ENCODE data around the gene PTPRE. TPM values are rescaled to one million over a fixed set of nuclear protein-coding genes. Genes with fewer than 3 reads are reported as not detected.

The PTPRE gene
- total and polyA plus RNA-seq, 2 of the 4 experiments (the other 2 are of a cell fraction): 0.34 to 0.54 TPM

DNA sequence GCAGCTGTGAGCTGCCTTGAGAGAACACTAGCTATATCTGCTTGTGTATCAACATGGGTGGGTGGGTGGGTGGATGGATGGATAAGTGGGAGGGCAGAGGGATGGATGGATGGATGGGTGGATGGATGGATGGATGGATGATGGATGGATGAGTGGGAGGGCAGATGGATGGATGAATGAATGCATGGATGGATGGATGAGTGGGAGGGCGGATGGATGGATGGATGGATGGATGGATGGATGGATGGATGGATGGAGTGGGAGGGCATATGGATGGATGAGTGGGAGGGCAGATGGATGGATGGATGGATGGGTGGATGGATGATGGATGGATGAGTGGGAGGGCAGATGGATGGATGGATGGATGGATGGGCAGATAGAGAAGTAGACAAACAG is 143.2 kb downstream of the PTPRE start:
- H2BK20ac ChIP-seq (ENCODE audit: low read depth, low read length): no peak overlapping the region
- ChIA-PET POLR2A (ENCODE audit: unreplicated experiment) (no interaction called here), CTCF (no interaction called here)
- no peak overlapping the region for H2AK5ac ChIP-seq (ENCODE audit: low read depth, low read length)
- dilution Hi-C loops (cut with HindIII; ENCODE audit: low sequenced_read_pairs, unreplicated experiment) (no loop called here), intact Hi-C loops (cut with micrococcal nuclease) (no loop called here), in situ Hi-C loops (cut with MboI; ENCODE audit: low sequenced_read_pairs) (no loop called here)
- H3K9me1 ChIP-seq (ENCODE audit: insufficient read depth, low read length): no peaks in the 10 kb centered on the region
- H3K27me3 ChIP-seq (ENCODE audit: control insufficient read depth, insufficient read depth, low read length): no peaks in the 10 kb centered on the region
- H3K79me1 ChIP-seq (ENCODE audit: low read depth in 1 of 2, low read length in 2 of 2): no peaks in the 10 kb centered on the region
- no peak overlapping the region for H3K4me3 ChIP-seq (ENCODE audit: insufficient read depth, low read depth, low read length)
- H4K5ac ChIP-seq (ENCODE audit: low read depth, low read length): no peak overlapping the region
- no peak overlapping the region for H3K27ac ChIP-seq (ENCODE audit: insufficient read depth, low read length)
- TF ChIP-seq POLR2A (IDR thresholded peaks at IDR 0.05; ENCODE audit: low read depth, low read length): no peak
- TF ChIP-seq SMC3 (IDR thresholded peaks at IDR 0.05; ENCODE audit: low read depth, low read length): no peak
- TF ChIP-seq, protein P1, sequence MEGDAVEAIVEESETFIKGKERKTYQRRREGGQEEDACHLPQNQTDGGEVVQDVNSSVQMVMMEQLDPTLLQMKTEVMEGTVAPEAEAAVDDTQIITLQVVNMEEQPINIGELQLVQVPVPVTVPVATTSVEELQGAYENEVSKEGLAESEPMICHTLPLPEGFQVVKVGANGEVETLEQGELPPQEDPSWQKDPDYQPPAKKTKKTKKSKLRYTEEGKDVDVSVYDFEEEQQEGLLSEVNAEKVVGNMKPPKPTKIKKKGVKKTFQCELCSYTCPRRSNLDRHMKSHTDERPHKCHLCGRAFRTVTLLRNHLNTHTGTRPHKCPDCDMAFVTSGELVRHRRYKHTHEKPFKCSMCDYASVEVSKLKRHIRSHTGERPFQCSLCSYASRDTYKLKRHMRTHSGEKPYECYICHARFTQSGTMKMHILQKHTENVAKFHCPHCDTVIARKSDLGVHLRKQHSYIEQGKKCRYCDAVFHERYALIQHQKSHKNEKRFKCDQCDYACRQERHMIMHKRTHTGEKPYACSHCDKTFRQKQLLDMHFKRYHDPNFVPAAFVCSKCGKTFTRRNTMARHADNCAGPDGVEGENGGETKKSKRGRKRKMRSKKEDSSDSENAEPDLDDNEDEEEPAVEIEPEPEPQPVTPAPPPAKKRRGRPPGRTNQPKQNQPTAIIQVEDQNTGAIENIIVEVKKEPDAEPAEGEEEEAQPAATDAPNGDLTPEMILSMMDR (conservative IDR thresholded peaks at IDR 0.05; ENCODE audit: low read depth, low read length): no peak
- TF ChIP-seq FOS (IDR thresholded peaks at IDR 0.05; ENCODE audit: low read depth, low read length): no peak
- no peak for TF ChIP-seq NFE2L2 (IDR thresholded peaks at IDR 0.05; ENCODE audit: low read depth, low read length)
- no peak for TF ChIP-seq CHD1 (IDR thresholded peaks at IDR 0.05; ENCODE audit: low read depth, low read length)
- no peak for TF ChIP-seq MXI1 (IDR thresholded peaks at IDR 0.05; ENCODE audit: borderline replicate concordance, low read depth, low read length)
- TF ChIP-seq MAZ (IDR thresholded peaks at IDR 0.05; ENCODE audit: borderline replicate concordance, low read depth, low read length): no peak
- TF ChIP-seq RAD21 (IDR thresholded peaks at IDR 0.05; ENCODE audit: low read length): no peak
- no peak for TF ChIP-seq RCOR1 (IDR thresholded peaks at IDR 0.05; ENCODE audit: insufficient replicate concordance, low read length)
- TF ChIP-seq, protein P2, sequence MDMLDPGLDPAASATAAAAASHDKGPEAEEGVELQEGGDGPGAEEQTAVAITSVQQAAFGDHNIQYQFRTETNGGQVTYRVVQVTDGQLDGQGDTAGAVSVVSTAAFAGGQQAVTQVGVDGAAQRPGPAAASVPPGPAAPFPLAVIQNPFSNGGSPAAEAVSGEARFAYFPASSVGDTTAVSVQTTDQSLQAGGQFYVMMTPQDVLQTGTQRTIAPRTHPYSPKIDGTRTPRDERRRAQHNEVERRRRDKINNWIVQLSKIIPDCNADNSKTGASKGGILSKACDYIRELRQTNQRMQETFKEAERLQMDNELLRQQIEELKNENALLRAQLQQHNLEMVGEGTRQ (IDR thresholded peaks at IDR 0.05; ENCODE audit: low read depth, low read length): no peak
- no peak for TF ChIP-seq CEBPB (IDR thresholded peaks at IDR 0.05; ENCODE audit: low read depth, low read length)
- TF ChIP-seq, protein P3, sequence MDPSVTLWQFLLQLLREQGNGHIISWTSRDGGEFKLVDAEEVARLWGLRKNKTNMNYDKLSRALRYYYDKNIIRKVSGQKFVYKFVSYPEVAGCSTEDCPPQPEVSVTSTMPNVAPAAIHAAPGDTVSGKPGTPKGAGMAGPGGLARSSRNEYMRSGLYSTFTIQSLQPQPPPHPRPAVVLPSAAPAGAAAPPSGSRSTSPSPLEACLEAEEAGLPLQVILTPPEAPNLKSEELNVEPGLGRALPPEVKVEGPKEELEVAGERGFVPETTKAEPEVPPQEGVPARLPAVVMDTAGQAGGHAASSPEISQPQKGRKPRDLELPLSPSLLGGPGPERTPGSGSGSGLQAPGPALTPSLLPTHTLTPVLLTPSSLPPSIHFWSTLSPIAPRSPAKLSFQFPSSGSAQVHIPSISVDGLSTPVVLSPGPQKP (IDR thresholded peaks at IDR 0.05; ENCODE audit: borderline replicate concordance, low read depth, low read length): no peak
- no peak for TF ChIP-seq RFX5 (IDR thresholded peaks at IDR 0.05; ENCODE audit: low read depth, low read length)
- no peak for TF ChIP-seq BHLHE40 (IDR thresholded peaks at IDR 0.05; ENCODE audit: low read depth, low read length)
- no peak for TF ChIP-seq MAFK (IDR thresholded peaks at IDR 0.05; ENCODE audit: low read depth, low read length)
- H3K4me2 ChIP-seq (ENCODE audit: low read depth, low read length): no peak overlapping the region
- no peak overlapping the region for H3K18ac ChIP-seq (ENCODE audit: low read depth, low read length)
- no peak overlapping the region for H4K8ac ChIP-seq (ENCODE audit: low read depth in 2 of 2, low read length in 2 of 2)
- no peaks in the 10 kb centered on the region for H3K9me3 ChIP-seq (ENCODE audit: control insufficient read depth, insufficient read depth, low read length)
- H3K9ac ChIP-seq (ENCODE audit: low read depth, low read length): no peak overlapping the region
- no peak overlapping the region for H3K23ac ChIP-seq (ENCODE audit: low read depth, low read length)
- no peak overlapping the region for H2BK120ac ChIP-seq (ENCODE audit: low read depth, low read length)
- no peak overlapping the region for H4K91ac ChIP-seq (ENCODE audit: insufficient read depth, low read depth, low read length)
- H2BK15ac ChIP-seq (ENCODE audit: low read depth, low read length): no peak overlapping the region
- BruUV-seq (replicated peaks): no TSS peak
- no peak overlapping the region for H2AFZ ChIP-seq (replicated peaks; ENCODE audit: low read length, poor library complexity)
- H3K4ac ChIP-seq (ENCODE audit: low read depth, low read length): no peak overlapping the region
- ATAC-seq (ENCODE audit: low read depth): no peak
- DNase-seq: no peak
- H3K56ac ChIP-seq (ENCODE audit: extremely low read depth, insufficient read depth, low read length): no peak overlapping the region
- H2AK9ac ChIP-seq (replicated peaks; ENCODE audit: low read depth, low read length, poor library complexity): no peak overlapping the region
- 67% methylated on average over 1 of the region's 1 CpG; no CpG with 5 or more reads in 1 of the 2 experiments for WGBS, 2 experiments (ENCODE audit: extremely low coverage in 2 of 2, insufficient read length in 1 of 2)
- peaks cover 4% of the 10 kb centered on the region; the same call in 1 of the 2 replicates for H3K4me1 ChIP-seq (ENCODE audit: control insufficient read depth, insufficient read depth, low read length)
- no peaks in the 10 kb centered on the region for H4K20me1 ChIP-seq (ENCODE audit: insufficient read depth, low read length)
- H3K14ac ChIP-seq (replicated peaks; ENCODE audit: low read depth, low read length): no peak overlapping the region
- no peak overlapping the region for H2BK5ac ChIP-seq (ENCODE audit: low read depth, low read length, poor library complexity, severe bottlenecking)
- no peaks in the 10 kb centered on the region for H3K36me3 ChIP-seq (ENCODE audit: control insufficient read depth, insufficient read depth, low read length)
